Renal pelvis (tissue), 4 donors: Measurements from ENCODE around the gene ADCY2. TPM values are rescaled to one million over a fixed set of nuclear protein-coding genes. Genes with fewer than 3 reads are reported as not detected.

ENCODE experiments used
- DNase-seq: peaks from one replicate; pipeline ENCODE4 v3.0.0-alpha.2; 2013
- polyA plus RNA-seq, 3 donors: library from polyadenylated mRNA; unstranded; fragments of 120-200 nt; gene quantifications; one replicate each; pipeline ENCODE4 v1.2.1, GENCODE V29; 2013; ENCODE audit not compliant: insufficient read length in 3 of 3

The ADCY2 gene
- polyA plus RNA-seq, 3 donors, result 3.4 to 4.0 (median 3.7) TPM

GRCh38 chr5:7436521-7436920 lies 40.6 kb downstream of the ADCY2 start:
- no peak for DNase-seq

- DNase-seq, result no peak
These were observed 41.9 kb downstream of the ADCY2 start for GRCh38 chr5:7437836-7438235.

DNA sequence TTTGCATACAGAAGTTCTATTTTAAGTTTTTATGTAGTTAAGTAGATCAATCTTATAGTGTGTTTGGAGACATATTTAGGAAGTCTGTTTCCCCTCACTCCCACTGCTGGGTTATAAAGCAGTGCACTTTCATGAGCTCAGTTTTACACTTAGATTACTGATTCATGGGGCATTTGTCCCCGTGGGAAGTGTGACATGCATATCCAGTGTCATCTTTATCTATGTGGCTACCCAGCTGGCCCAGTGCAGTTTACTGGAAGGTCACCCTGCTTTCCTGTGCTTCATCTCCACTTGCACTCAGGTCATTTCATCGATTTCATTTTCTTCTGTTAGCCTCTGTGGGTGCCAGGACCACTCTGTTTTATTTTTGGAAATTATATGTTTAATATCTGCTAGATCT lies 49.1 kb downstream of the ADCY2 start:
- DNase-seq, result peak; percentile 9

DNA sequence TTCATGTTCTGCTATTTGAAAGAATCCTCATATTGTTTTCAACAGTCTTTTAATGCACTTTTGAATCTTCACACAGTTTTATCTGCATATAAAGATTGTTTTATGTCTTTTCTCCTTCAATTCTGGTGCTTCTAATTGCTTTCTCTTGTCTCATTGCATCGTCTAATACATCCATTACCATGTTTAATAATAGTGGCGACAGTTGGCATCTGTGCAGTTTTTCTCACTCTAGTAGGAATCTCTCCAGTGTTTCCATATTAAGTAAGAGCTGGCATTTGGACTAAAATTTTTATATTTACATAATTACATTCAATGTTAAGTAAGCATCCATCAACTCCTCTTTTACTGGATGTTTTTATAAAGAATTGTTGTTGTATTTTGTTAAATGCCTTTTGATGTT lies 49.9 kb downstream of the ADCY2 start:
- no peak for DNase-seq

- DNase-seq, result no peak
These were observed 51.0 kb downstream of the ADCY2 start for GRCh38 chr5:7446913-7447312.

- no peak for DNase-seq
These were observed 58.0 kb downstream of the ADCY2 start for GRCh38 chr5:7453947-7454346.

DNA sequence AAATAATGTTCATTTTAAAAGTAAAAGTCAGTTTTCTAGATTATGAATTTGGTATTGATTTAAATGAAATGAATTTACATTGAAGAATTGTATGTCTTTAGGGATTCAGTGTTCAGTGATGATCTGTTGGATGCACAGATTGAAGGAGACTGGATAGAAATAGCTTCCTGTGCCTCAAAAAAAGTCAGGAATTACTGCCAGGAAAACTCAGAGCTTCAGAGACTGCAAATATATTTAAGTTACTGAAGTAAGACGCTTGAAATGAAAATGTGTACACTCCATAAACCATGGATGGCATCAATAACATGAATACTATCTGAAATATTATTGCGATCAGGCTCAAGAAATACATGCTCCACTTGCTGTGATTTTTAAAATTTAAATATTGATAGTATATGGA lies 60.3 kb downstream of the ADCY2 start:
- DNase-seq, result no peak

DNA sequence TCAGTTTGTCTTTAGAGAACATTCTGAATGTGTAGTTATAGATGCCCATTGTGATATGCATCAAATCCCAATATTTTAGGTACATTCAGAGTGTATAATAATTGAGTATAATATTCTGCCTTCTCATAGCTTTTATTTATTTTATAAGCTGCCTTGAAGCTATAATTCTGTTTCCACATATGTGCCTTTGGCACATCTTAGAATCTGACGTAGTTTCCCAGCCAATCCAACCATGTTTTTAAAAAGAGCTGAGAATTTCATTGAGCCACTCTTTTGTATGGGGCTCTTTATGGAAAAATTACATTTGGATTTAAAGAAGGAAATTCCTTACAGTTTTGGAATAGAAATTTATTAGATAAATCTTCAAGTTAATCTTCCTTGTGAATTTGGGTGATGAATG lies 65.4 kb downstream of the ADCY2 start:
- no peak for DNase-seq

GRCh38 chr5:7462758-7463157 lies 66.8 kb downstream of the ADCY2 start:
- DNase-seq, result no peak

DNA sequence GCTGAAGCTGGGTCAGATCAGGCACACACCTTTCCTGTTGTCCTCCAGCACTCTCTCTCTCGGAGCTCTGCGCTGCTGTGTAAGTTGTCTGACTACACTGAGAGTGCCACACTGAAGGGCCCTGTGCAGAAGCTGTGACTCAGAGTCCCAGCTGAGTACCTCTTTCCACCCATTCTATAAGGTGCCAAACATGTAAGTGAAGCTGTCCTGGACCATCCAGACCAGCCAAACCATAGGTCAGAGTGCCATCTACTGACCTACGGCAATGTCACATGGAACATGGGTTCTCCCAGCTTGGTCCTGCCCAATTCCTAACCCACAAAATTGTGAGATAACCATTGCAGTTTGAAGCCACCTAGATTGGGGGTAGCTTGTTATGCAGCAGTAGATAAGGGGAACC lies 68.2 kb downstream of the ADCY2 start:
- DNase-seq, result no peak

DNA sequence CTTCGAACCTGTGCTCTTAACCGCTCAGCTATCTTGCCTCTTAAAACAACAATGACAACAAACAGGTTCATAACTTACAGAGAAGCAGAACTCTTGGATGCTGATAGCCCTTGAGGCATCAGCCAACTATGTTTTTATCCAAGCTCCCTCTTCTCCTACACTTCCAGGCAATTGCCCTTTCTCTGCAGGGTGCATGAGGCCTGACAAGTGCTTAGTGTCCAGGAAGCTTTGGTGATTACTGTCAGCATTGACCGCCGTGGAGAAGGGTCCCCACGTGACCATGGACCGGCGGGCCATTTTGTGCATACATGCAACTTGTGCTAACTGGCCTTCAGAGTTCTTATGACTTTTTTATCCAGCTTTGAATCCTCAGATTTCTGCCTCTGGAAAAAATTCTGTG lies 71.2 kb downstream of the ADCY2 start:
- DNase-seq, result no peak

DNA sequence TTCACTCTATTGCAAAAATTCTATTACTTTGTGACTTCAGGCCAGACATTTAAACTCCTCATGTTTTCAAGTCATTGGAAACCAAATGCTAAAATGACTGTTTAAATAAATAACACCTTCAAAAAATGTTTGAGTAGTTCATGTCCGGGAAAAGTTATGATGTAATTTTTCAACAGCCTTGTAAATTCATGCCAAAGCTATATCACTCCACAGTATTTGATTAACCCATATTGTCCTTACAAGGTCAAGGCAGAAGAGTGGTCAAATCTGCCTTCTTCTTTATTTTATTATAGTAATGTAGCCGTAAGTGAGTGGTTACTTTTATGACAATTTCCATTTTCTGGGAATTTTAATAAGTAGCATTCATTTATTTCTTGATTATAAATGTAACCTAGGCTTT lies 72.8 kb downstream of the ADCY2 start:
- no peak for DNase-seq

GRCh38 chr5:7471710-7472109 lies 75.8 kb downstream of the ADCY2 start:
- DNase-seq, result no peak

- no peak for DNase-seq
These were observed 77.2 kb downstream of the ADCY2 start for GRCh38 chr5:7473115-7473514.

- DNase-seq, result no peak
These were observed 77.8 kb downstream of the ADCY2 start for GRCh38 chr5:7473668-7474215.

DNA sequence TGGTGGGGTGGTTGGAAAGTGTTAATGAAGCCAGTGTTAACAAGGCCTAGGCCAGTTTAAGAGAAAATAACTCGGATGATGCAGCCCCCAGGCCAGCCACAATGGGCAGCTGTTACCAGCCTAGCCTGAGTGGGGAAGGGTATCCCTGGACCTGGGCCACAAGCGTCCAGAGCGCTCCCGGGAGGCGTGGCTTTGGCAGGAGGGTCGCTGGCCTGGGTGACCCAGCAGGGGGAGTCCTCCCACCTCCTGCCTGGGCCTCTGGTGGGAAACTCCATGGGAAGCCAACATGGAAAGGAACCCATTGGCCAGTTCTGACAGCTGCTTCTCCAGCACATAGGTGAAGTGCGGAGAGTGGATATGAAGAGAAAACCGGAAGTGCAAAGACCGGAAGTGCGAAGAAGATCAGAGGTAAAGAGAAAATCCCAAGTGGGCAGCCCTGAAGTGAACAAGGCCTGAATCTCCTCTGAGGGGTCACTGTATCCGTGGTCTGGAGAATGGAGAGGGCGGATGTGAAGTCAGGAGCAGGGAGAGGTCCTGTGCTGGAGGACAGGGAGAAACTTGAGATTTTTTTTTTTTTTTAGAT lies 79.0 kb downstream of the ADCY2 start:
- DNase-seq, result no peak

- no peak for DNase-seq
These were observed 82.5 kb downstream of the ADCY2 start for GRCh38 chr5:7478459-7478858.

DNA sequence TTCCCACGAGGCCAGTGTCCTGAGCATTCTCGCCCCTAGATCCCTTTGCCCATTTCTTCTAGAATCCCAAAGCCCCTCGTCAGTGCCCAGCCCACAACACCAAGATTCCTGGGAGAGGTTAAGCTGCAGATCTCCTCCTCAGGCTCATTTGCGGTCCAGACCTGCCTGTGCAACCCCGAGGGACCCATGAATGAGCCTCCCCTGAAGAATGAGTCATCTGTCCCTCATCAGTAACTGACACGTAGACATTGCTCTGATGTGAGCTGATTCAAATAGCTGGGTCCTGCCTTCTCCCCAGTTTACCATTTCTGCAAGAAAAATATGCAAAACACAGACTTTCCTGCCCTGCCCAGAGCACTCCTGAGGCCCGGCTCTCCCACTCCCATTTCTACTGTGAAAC lies 92.8 kb downstream of the ADCY2 start:
- DNase-seq, result no peak

- no peak for DNase-seq
These were observed 96.4 kb downstream of the ADCY2 start for GRCh38 chr5:7492371-7492770.

DNA sequence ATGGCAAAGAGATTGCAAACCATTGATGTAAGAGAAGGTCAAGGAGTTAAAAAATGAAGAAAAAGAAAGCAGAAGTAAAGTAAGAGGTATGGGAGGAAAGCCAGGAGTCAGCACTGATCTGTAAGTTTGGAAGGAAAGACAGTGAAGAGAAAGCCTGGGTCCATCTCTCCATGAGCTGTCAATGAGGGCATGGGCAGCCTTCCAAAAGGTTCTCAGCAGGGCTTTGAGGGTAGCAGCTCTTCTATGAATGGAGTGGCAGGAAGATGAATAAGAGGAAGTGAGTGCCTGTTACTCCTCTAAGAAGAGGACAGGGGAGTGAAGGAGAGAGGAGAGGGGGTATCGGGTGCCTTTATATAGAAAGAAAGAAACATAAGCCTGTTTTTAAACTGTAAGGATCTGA lies 97.1 kb downstream of the ADCY2 start:
- no peak for DNase-seq

GRCh38 chr5:7493622-7494021 lies 97.7 kb downstream of the ADCY2 start:
- no peak for DNase-seq

GRCh38 chr5:7494481-7495130 lies 98.7 kb downstream of the ADCY2 start:
- DNase-seq, result peak; percentile 55

GRCh38 chr5:7495131-7495517 lies 99.2 kb downstream of the ADCY2 start:
- DNase-seq, result no peak

GRCh38 chr5:7500256-7500655 lies 104.3 kb downstream of the ADCY2 start:
- DNase-seq, result peak; percentile 60
